Measurements from ENCODE around the gene SPATC1L.

SPATC1L gene

DNA sequence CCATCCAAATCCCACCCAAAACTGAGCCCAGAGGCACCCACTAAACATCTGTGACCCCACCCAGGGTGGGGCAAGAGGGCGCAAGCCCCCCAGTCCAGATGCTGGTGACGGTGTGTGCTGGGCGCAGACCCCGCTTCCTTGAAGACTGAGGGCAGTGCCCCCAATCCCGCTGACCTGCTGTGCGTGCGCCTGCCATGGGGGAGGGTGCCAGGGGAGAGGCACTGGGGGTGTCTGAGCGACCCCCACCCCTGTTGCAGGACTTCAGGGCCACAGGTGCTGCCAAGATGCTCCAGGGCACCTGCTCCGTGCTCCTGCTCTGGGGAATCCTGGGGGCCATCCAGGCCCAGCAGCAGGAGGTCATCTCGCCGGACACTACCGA, 73.1 kb downstream of the SPATC1L start:
- TF ChIP-seq, protein P1, sequence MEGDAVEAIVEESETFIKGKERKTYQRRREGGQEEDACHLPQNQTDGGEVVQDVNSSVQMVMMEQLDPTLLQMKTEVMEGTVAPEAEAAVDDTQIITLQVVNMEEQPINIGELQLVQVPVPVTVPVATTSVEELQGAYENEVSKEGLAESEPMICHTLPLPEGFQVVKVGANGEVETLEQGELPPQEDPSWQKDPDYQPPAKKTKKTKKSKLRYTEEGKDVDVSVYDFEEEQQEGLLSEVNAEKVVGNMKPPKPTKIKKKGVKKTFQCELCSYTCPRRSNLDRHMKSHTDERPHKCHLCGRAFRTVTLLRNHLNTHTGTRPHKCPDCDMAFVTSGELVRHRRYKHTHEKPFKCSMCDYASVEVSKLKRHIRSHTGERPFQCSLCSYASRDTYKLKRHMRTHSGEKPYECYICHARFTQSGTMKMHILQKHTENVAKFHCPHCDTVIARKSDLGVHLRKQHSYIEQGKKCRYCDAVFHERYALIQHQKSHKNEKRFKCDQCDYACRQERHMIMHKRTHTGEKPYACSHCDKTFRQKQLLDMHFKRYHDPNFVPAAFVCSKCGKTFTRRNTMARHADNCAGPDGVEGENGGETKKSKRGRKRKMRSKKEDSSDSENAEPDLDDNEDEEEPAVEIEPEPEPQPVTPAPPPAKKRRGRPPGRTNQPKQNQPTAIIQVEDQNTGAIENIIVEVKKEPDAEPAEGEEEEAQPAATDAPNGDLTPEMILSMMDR (conservative IDR thresholded peaks at IDR 0.05; ENCODE audit: control insufficient read depth, insufficient read depth, low read depth, low read length) = no peak
- no peak for DNase-seq (ENCODE audit: low read depth)
- no peak overlapping the region for H3K4me3 ChIP-seq (ENCODE audit: control insufficient read depth, low read depth, low read length)

All from fibroblast of mammary gland (primary cell).